ENCODE measurements around the gene SAMD1. TPM values are rescaled to one million over a fixed set of nuclear protein-coding genes. Genes with fewer than 3 reads are reported as not detected.

The SAMD1 gene
- total RNA-seq, 1 experiment from 2014 or later, result 56.0 TPM

DNA sequence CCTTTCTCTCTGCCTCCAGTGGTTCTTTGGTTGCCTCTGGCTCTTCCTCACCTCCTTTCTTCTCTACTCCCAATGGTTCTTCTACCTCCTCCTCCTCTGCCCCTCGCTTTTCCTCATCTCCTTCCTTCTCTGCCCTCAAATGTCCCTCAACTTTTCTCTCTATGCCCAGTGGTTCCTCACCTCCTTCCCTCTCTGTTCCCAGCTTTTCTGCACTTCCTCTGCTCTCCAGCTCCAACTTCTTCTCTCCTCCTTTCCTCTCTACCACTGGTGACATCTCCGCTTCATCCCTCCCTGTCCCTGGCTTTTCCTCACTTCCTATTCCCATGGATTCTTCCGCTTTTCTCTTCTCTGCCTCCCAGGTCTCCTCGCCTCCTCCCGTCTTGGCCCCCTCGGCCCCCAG lies 36.5 kb downstream of the SAMD1 start:
- H3K4me3 ChIP-seq (ENCODE audit: low read depth, low read length, poor library complexity, severe bottlenecking), result no peak overlapping the region
- intact Hi-C loops (cut with micrococcal nuclease; ENCODE audit: unreplicated experiment), result no loop called here
- BruUV-seq (replicated peaks), result no TSS peak
- no peaks in the 10 kb centered on the region for H3K9me3 ChIP-seq (ENCODE audit: low read depth, low read length, poor library complexity, severe bottlenecking)
- peaks cover 12% of the 10 kb centered on the region for H3K4me1 ChIP-seq (ENCODE audit: insufficient read depth, low read length, poor library complexity, severe bottlenecking)
- DNase-seq (ENCODE audit: low spot score), result no peak
- no peaks in the 10 kb centered on the region for H3K27me3 ChIP-seq (replicated peaks; ENCODE audit: insufficient read depth, low read depth, low read length, poor library complexity)
- no peaks in the 10 kb centered on the region for H3K36me3 ChIP-seq (ENCODE audit: insufficient read depth, low read length, poor library complexity, severe bottlenecking)
- ChIA-PET CTCF (no interaction called here), POLR2A (ENCODE audit: low non-redundant PET) (no interaction called here)
- H3K27ac ChIP-seq (ENCODE audit: low read depth, low read length, poor library complexity, severe bottlenecking), result no peak overlapping the region
- TF ChIP-seq, protein P1, sequence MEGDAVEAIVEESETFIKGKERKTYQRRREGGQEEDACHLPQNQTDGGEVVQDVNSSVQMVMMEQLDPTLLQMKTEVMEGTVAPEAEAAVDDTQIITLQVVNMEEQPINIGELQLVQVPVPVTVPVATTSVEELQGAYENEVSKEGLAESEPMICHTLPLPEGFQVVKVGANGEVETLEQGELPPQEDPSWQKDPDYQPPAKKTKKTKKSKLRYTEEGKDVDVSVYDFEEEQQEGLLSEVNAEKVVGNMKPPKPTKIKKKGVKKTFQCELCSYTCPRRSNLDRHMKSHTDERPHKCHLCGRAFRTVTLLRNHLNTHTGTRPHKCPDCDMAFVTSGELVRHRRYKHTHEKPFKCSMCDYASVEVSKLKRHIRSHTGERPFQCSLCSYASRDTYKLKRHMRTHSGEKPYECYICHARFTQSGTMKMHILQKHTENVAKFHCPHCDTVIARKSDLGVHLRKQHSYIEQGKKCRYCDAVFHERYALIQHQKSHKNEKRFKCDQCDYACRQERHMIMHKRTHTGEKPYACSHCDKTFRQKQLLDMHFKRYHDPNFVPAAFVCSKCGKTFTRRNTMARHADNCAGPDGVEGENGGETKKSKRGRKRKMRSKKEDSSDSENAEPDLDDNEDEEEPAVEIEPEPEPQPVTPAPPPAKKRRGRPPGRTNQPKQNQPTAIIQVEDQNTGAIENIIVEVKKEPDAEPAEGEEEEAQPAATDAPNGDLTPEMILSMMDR (conservative IDR thresholded peaks at IDR 0.05; ENCODE audit: low read depth, low read length), result no peak
- TF ChIP-seq EZH2 (IDR thresholded peaks at IDR 0.05; ENCODE audit: borderline replicate concordance, low read depth, low read length, poor library complexity, severe bottlenecking), result no peak

- intact Hi-C loops (cut with micrococcal nuclease; ENCODE audit: unreplicated experiment), result no loop called here
- Histone ChIP-seq H3K27me3 (replicated peaks; ENCODE audit: insufficient read depth, low read depth, low read length, poor library complexity) (no peaks in the 10 kb centered on the region), H3K9me3 (ENCODE audit: low read depth, low read length, poor library complexity, severe bottlenecking) (no peaks in the 10 kb centered on the region), H3K4me1 (ENCODE audit: insufficient read depth, low read length, poor library complexity, severe bottlenecking) (peaks cover 8% of the 10 kb centered on the region), H3K27ac (ENCODE audit: low read depth, low read length, poor library complexity, severe bottlenecking) (no peak overlapping the region), H3K36me3 (ENCODE audit: insufficient read depth, low read length, poor library complexity, severe bottlenecking) (no peaks in the 10 kb centered on the region), H3K4me3 (ENCODE audit: low read depth, low read length, poor library complexity, severe bottlenecking) (no peak overlapping the region)
- ChIA-PET CTCF (no interaction called here), POLR2A (ENCODE audit: low non-redundant PET) (no interaction called here)
- no peak for DNase-seq (ENCODE audit: low spot score)
- TSS peak; percentile 97 for BruUV-seq (replicated peaks)
- no peak for TF ChIP-seq EZH2 (IDR thresholded peaks at IDR 0.05; ENCODE audit: borderline replicate concordance, low read depth, low read length, poor library complexity, severe bottlenecking)
- TF ChIP-seq, protein P1 (conservative IDR thresholded peaks at IDR 0.05; ENCODE audit: low read depth, low read length), result no peak
Observed at GRCh38 chr19:14053500-14053899, 37.1 kb downstream of the SAMD1 start.

DNA sequence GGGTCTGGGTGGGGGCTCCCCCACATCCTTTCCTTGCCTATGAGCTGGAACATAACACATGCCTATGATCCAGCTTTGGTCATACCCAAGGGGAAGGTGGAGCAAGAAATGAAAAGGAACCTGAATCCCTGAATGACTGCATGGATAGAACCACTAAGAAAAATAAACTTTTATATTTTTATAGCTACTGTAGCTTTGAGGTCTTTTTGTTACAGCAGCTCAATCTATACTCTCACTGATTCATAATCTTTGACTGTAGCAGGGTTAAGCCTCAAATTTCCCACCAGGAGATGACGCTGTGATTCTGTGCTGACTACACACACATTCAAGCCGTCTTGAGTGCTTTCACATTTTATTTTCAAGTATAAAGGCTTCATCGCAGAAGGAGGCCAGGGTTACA lies 37.5 kb downstream of the SAMD1 start:
- no TSS peak for BruUV-seq (replicated peaks)
- intact Hi-C loops (cut with micrococcal nuclease; ENCODE audit: unreplicated experiment), result no loop called here
- CTCF ChIA-PET, result no interaction called here
- no peak for TF ChIP-seq EZH2 (IDR thresholded peaks at IDR 0.05; ENCODE audit: borderline replicate concordance, low read depth, low read length, poor library complexity, severe bottlenecking)
- TF ChIP-seq, protein P1 (conservative IDR thresholded peaks at IDR 0.05; ENCODE audit: low read depth, low read length), result no peak
- Histone ChIP-seq H3K4me1 (ENCODE audit: insufficient read depth, low read length, poor library complexity, severe bottlenecking) (peaks cover 4% of the 10 kb centered on the region), H3K27ac (ENCODE audit: low read depth, low read length, poor library complexity, severe bottlenecking) (no peak overlapping the region), H3K36me3 (ENCODE audit: insufficient read depth, low read length, poor library complexity, severe bottlenecking) (no peaks in the 10 kb centered on the region), H3K9me3 (ENCODE audit: low read depth, low read length, poor library complexity, severe bottlenecking) (no peaks in the 10 kb centered on the region), H3K27me3 (replicated peaks; ENCODE audit: insufficient read depth, low read depth, low read length, poor library complexity) (no peaks in the 10 kb centered on the region), H3K4me3 (ENCODE audit: low read depth, low read length, poor library complexity, severe bottlenecking) (no peak overlapping the region)
- DNase-seq (ENCODE audit: low spot score), result no peak
- POLR2A ChIA-PET (ENCODE audit: low non-redundant PET), result no interaction called here
